ENCODE measurements around the gene SCAANT1. TPM values are rescaled to one million over a fixed set of nuclear protein-coding genes. Genes with fewer than 3 reads are reported as not detected.

SCAANT1 gene
- total RNA-seq, 2 experiments from 2014 or later = not detected

DNA sequence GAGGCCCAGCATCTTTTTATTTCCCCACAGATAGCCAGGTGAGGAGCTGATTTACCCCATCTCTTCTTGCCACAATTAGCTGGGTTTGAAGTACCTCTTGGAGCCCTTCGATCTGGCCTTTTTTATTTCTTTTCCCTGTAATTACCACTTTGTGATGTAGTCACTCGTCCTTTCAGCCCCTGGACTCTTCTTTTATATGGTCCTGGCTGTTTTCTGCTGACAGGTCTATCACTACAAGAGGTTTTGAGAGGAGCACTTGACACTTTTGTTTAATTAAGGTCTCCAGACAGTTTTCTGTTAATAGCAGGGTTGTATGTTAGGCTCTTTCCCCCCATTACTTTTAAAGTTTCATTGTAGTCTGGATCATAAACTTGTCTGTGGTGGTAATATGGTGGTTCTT, 36.7 kb downstream of the SCAANT1 start:
- CTCF ChIA-PET (ENCODE audit: unreplicated experiment) = no interaction called here

DNA sequence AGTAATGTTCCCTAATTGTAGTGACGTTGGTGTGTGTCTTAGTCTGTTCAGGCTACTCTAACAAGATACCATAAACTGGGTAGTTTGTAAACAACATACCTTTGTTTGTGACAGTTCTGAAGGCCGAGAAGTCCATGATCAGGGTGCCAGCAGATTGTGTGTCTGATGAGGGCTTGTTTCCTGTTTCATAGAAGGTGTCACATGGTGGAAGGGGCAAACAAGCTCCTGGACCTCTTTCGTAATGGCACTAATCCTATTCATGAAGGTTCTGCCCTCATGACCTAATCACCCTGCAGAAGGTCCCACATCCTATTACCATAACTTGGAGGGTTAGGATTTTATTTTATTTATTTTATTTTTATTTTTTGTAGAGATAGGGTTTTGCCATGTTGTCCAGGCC, 37.4 kb downstream of the SCAANT1 start:
- no peak for DNase-seq (ENCODE audit: low spot score)
- Histone ChIP-seq H2AFZ (ENCODE audit: low read length) (no peak overlapping the region), H3K36me3 (ENCODE audit: insufficient read depth, low read length) (peaks cover 23% of the 10 kb centered on the region), H4K20me1 (ENCODE audit: insufficient read depth, low read length) (peaks cover 67% of the 10 kb centered on the region), H3K27ac (ENCODE audit: low read depth, low read length, poor library complexity, severe bottlenecking) (no peak overlapping the region), H3K9me3 (ENCODE audit: low read length) (no peaks in the 10 kb centered on the region), H3K79me2 (ENCODE audit: insufficient read depth, low read depth, low read length) (peaks cover 94% of the 10 kb centered on the region), H3K4me2 (ENCODE audit: low read length) (no peak overlapping the region), H3K4me1 (ENCODE audit: insufficient read depth, low read length, poor library complexity, severe bottlenecking) (peaks cover 55% of the 10 kb centered on the region), H3K4me3 (ENCODE audit: low read depth, low read length, poor library complexity, severe bottlenecking) (no peak overlapping the region), H3K9me2 (ENCODE audit: insufficient read depth, low read length) (no peaks in the 10 kb centered on the region)
- BruUV-seq (replicated peaks) = no TSS peak
- ChIA-PET POLR2A (interaction anchor here (0.6 to 1.4 kb wide), 5 partner anchors 16 to 1526 kb away, joined by 3 to 5 read pairs (median 3); no protein-coding TSS in a partner anchor), CTCF (ENCODE audit: unreplicated experiment) (no interaction called here)
- TF ChIP-seq, protein P1, sequence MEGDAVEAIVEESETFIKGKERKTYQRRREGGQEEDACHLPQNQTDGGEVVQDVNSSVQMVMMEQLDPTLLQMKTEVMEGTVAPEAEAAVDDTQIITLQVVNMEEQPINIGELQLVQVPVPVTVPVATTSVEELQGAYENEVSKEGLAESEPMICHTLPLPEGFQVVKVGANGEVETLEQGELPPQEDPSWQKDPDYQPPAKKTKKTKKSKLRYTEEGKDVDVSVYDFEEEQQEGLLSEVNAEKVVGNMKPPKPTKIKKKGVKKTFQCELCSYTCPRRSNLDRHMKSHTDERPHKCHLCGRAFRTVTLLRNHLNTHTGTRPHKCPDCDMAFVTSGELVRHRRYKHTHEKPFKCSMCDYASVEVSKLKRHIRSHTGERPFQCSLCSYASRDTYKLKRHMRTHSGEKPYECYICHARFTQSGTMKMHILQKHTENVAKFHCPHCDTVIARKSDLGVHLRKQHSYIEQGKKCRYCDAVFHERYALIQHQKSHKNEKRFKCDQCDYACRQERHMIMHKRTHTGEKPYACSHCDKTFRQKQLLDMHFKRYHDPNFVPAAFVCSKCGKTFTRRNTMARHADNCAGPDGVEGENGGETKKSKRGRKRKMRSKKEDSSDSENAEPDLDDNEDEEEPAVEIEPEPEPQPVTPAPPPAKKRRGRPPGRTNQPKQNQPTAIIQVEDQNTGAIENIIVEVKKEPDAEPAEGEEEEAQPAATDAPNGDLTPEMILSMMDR (conservative IDR thresholded peaks at IDR 0.05; ENCODE audit: low read length) = no peak
- TF ChIP-seq EZH2phosphoT487 (IDR thresholded peaks at IDR 0.05; ENCODE audit: borderline replicate concordance, low read depth, low read length) = no peak
- intact Hi-C loops (cut with micrococcal nuclease; ENCODE audit: unreplicated experiment) = no loop called here

More for the DNA sequence above, 36.7 kb downstream of the SCAANT1 start:
- DNase-seq (ENCODE audit: low spot score) = no peak
- TF ChIP-seq EZH2phosphoT487 (IDR thresholded peaks at IDR 0.05; ENCODE audit: borderline replicate concordance, low read depth, low read length) = no peak
- TF ChIP-seq, protein P1 (conservative IDR thresholded peaks at IDR 0.05; ENCODE audit: low read length) = no peak
- POLR2A ChIA-PET = interaction anchor here (0.6 to 1.3 kb wide), 5 partner anchors 14 to 1397 kb away, joined by 3 to 4 read pairs (median 3); no protein-coding TSS in a partner anchor
- Histone ChIP-seq H3K4me3 (ENCODE audit: low read depth, low read length, poor library complexity, severe bottlenecking) (no peak overlapping the region), H3K9me3 (ENCODE audit: low read length) (no peaks in the 10 kb centered on the region), H4K20me1 (ENCODE audit: insufficient read depth, low read length) (peaks cover 66% of the 10 kb centered on the region), H3K4me1 (ENCODE audit: insufficient read depth, low read length, poor library complexity, severe bottlenecking) (peaks cover 48% of the 10 kb centered on the region), H2AFZ (ENCODE audit: low read length) (no peak overlapping the region), H3K79me2 (ENCODE audit: insufficient read depth, low read depth, low read length) (peaks cover 94% of the 10 kb centered on the region), H3K27ac (ENCODE audit: low read depth, low read length, poor library complexity, severe bottlenecking) (no peak overlapping the region), H3K4me2 (ENCODE audit: low read length) (no peak overlapping the region), H3K36me3 (ENCODE audit: insufficient read depth, low read length) (peaks cover 23% of the 10 kb centered on the region), H3K9me2 (ENCODE audit: insufficient read depth, low read length) (no peaks in the 10 kb centered on the region)
- BruUV-seq (replicated peaks) = no TSS peak
- intact Hi-C loops (cut with micrococcal nuclease; ENCODE audit: unreplicated experiment) = no loop called here

DNA sequence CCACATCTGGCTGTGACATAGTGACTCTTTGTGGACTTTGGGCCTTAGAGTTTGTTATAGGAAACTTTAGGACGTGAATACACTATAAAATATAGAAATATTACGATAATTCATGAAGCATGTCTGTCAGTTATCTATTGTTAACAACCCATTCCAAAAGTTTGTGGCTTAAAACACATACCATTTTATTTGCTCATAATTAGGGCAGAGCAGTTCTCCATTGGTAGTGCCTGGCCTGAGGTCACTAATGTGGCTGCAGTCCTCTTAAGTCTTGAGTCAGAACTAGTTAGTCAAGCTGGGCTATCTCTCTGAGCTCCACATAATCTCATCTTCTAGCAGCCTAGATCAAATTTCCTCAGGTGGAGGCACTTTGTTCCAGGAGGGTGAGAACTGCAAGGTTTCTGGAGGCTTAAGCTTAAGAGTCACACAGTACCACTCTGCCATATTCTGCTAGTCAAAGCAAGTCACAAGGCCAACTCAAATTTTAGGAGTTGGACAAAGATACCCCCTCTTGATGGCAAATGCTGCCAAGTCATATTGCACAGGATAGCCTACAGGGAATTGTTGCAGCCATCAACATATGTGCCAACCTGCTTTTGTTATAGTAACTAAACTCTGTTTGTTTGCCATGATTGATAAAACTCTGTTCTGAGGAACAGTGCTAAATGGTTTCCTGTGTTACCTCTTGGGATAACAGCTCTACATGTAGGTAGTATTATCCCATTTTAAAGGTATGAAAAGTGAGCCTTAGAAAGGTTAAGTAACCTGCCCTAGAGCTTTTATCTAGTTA, 39.9 kb downstream of the SCAANT1 start:
- no TSS peak for BruUV-seq (replicated peaks)
- POLR2A ChIA-PET = interaction anchor here (0.5 to 0.6 kb wide), 2 partner anchors 56 to 349 kb away, joined by 3 read pairs; no protein-coding TSS in a partner anchor

More for the DNA sequence above, 39.9 kb downstream of the SCAANT1 start:
- H3K79me2 ChIP-seq (ENCODE audit: insufficient read depth, low read depth, low read length) = peaks cover 95% of the 10 kb centered on the region
- no peak overlapping the region for H2AFZ ChIP-seq (ENCODE audit: low read length)
- H3K4me2 ChIP-seq (ENCODE audit: low read length) = peak overlapping the region; percentile 59
- CTCF ChIA-PET (ENCODE audit: unreplicated experiment) = no interaction called here
- intact Hi-C loops (cut with micrococcal nuclease; ENCODE audit: unreplicated experiment) = no loop called here
- no peak for DNase-seq (ENCODE audit: low spot score)
- H3K27ac ChIP-seq (ENCODE audit: low read depth, low read length, poor library complexity, severe bottlenecking) = no peak overlapping the region
- peaks cover 36% of the 10 kb centered on the region for H3K36me3 ChIP-seq (ENCODE audit: insufficient read depth, low read length)
- H4K20me1 ChIP-seq (ENCODE audit: insufficient read depth, low read length) = peaks cover 57% of the 10 kb centered on the region
- TF ChIP-seq, protein P1 (conservative IDR thresholded peaks at IDR 0.05; ENCODE audit: low read length) = no peak
- TF ChIP-seq EZH2phosphoT487 (IDR thresholded peaks at IDR 0.05; ENCODE audit: borderline replicate concordance, low read depth, low read length) = no peak
- H3K4me1 ChIP-seq (ENCODE audit: insufficient read depth, low read length, poor library complexity, severe bottlenecking) = peaks cover 48% of the 10 kb centered on the region
- no peaks in the 10 kb centered on the region for H3K9me3 ChIP-seq (ENCODE audit: low read length)
- no peaks in the 10 kb centered on the region for H3K9me2 ChIP-seq (ENCODE audit: insufficient read depth, low read length)
- H3K4me3 ChIP-seq (ENCODE audit: low read depth, low read length, poor library complexity, severe bottlenecking) = peak overlapping the region; percentile 8

All from OCI-LY7 (cell line).